ENCODE results near the gene RIT1.

Gene RIT1

GRCh38 chr1:155847823-155848529 lies 63.2 kb downstream of the RIT1 start:
- no peak for DNase-seq

Measured in SIG-M5 (cell line).